IPS-11a (cell line): ENCODE data around the gene CDH15.
"Not testable (repeated sequence)": the region's sequence is repeated elsewhere in the genome, so short reads cannot be mapped to it uniquely, and the experiment has no call there.

Experiments used
- H3K4me3 ChIP-seq: one replicate; pipeline ENCODE4 v1.5.1; 2013; ENCODE audit warnings: low read depth, low read length, control low read depth

Gene CDH15

GRCh38 chr16:89155184-89155679 lies 16.3 kb upstream of the CDH15 start:
- no peak overlapping the region for H3K4me3 ChIP-seq

GRCh38 chr16:89155851-89156739 lies 15.5 kb upstream of the CDH15 start:
- H3K4me3 ChIP-seq = no peak overlapping the region

GRCh38 chr16:89156740-89157645 lies 14.6 kb upstream of the CDH15 start:
- H3K4me3 ChIP-seq = no peak overlapping the region

DNA sequence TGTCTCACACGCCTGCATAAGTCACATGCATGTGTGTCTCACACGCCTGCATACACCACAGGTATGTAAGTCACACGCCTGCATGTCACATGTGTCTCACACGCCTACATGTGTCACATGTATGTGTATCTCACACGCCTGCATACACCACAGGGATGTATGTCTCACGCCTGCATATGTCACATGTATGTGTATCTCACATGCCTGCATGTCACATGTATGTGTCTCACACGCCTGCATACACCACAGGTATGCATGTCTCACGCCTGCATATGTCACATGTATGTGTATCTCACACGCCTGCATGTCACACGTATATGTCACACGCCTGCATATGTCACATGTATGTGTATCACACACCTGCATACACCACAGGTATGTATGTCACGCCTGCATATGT lies 13.8 kb upstream of the CDH15 start:
- no peak overlapping the region for H3K4me3 ChIP-seq

DNA sequence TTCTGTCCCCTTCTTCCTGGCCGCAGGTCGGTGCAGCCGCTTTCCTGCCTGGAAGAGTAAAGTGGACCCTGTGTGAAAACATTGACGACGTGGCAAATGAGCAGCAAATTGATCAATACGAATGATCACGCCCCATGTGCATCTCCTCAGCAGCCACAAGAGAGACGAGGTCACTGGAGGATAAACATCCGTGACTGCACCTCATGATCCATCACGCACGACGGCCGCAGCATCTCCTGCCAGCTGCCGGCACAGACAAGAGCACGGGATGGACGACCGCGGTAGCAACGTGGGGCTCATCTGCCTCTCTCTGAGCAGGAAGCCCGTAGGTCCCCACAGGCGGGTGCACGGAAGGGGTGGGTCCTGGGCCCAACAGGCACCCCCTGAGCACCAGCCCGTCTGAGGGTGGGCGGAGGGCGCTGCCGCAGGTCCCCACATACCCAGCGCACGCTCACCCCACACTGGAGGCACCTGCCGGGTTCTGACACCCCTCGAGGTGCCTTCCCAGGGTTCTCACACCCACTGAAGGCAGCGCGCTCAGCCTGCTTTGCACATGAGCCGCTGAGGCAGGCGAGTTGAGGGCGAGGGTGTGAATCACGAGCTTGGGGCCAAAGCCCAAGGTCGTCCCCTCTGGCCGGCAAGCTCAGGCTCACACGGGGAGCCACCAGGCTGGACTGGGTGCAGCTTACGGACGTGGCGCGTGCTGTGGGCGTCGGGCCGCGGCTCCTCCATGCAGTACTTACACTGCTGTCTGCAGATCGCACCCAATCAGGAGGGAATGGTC lies 12.3 kb upstream of the CDH15 start:
- H3K4me3 ChIP-seq = no peak overlapping the region

GRCh38 chr16:89159850-89160354 lies 11.6 kb upstream of the CDH15 start:
- H3K4me3 ChIP-seq = no peak overlapping the region

DNA sequence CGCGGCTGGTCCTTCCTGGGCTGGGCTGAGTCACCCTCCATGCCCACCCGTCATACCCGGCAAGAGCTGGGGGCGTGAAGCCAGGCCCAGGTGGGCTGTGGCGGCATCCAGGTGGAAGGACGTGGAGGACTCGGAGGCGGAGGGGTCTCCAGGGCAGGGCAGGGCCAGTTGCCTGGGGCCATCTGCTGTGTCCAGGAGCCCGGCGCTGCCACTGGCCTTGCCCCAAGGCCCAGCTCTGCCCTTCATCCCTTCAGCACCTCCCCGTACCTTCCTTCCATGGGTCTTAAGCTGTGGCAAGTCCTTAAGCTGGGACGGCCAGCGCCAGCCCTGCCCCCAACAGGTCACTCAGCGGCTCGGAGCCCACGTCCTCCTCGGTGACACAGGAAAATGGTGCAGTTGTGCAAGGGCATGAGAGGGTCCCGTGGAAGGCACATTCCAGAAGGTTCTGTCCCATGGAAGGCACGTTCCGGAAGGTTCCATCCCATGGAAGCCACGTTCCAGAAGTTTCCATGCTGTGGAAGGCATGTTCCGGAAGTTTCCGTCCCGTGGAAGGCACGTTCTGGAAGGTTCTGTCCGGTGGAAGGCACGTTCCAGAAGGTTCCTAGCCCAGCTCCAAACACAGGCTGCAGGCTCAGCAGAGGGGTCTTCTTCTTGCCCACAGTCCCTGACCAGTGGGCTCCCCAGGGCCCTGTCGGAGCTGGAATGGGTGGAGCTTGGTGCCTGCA lies 10.4 kb upstream of the CDH15 start:
- no peak overlapping the region for H3K4me3 ChIP-seq

DNA sequence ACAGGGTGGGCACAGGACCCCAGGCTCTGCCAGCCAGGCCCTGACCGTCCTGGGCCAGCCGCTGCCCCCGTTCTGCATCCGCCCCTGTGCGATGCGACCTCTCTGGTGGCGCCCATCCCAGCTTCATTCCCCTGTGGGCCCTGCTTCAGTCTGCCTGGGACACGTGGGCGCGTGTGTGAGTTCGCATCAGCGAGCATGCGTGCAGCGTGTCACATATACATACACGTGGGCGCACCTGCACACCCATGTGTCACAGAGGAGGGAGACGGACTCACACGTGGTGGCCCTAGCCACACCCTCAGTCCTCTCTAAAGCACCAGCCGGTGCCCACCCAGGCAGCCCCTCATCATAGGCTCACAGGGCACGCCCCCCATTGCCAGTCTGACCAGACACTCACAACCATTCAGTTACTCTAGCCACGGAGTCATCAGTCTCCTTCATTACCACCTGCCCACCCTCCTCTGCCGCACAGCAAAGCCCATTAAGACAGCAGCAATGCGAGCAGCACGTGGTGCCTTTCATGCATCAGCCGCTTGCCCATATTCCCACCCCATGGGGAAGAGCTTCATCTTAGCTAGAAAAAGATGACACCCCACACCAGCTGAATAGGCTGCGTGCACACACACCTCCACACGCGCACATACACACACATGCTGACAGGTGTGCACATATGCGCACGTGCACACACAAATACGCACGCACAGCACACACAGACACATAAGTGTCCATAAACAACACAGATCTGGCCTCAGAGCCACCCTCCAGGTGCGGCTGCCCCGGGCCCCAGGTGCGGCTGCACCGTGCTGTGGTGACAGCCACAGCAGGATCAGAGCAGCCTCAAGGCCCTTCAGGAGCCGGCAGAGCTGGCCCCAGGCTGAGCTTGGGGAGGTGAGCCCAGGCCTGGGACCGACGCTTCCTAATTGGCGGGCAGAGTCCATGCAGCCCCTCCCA lies 9.5 kb upstream of the CDH15 start:
- H3K4me3 ChIP-seq = no peak overlapping the region

DNA sequence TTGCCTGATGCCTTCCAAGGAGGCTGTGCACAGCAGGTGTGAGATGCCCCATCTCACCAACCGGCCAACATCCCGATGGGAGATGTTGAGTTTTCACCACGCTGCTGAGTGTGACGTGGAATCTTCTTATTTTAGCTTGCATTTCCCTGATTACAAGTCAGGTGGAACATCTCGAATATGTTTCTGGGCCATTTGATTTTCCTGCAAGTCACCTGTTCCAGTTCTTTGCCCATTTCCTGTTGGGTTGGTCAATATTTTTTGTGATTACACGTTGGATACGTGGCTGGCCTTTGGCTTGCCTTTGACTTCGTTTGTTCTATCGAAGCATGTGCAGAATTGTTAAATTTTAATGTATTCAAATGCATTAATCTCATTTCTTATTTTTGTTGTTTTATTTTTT lies 8.3 kb upstream of the CDH15 start:
- H3K4me3 ChIP-seq = no peak overlapping the region

- no peak overlapping the region for H3K4me3 ChIP-seq
Observed at GRCh38 chr16:89164436-89164835, 7.1 kb upstream of the CDH15 start.

- H3K4me3 ChIP-seq = no peak overlapping the region
Observed at GRCh38 chr16:89164847-89165680, 6.5 kb upstream of the CDH15 start.

- not testable (repeated sequence) for H3K4me3 ChIP-seq
Observed at GRCh38 chr16:89165681-89165979, 5.9 kb upstream of the CDH15 start.

DNA sequence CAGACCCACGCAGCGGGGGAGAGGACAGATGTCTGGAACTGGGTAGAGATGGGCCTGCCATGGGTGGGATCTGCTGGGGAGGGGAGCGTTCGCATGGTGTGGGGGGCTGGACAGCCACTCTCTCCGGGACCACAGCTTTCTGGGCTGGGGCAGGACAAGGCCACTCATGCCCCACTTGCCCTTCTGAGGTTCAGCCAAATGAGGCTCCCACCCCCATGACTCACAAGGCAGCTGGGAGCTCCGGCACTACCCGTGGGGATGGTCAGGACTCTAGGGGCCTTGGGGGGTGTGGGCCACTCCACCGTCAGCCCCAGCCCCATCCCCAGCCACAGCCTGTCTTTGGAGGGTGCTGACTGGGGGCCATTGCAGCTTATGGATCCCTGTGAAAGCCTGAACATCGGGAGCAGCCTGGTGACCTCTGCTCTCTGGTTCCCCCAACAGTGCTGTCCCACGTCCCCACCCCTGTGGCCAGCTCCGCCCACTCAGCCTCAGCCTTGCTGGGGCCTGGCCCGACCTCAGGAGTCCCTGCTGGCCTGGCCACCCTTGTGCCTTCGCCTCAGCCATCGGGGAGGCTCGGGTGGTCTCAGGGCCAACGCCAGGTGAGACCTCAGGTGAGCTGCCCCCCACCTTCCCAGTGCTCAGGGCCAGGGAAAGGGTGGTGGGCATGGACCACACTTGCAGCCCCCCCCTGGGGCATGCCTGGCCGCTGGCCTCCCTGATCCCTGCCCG lies 4.7 kb upstream of the CDH15 start:
- no peak overlapping the region for H3K4me3 ChIP-seq

GRCh38 chr16:89167425-89167941 lies 4.1 kb upstream of the CDH15 start:
- H3K4me3 ChIP-seq = no peak overlapping the region

DNA sequence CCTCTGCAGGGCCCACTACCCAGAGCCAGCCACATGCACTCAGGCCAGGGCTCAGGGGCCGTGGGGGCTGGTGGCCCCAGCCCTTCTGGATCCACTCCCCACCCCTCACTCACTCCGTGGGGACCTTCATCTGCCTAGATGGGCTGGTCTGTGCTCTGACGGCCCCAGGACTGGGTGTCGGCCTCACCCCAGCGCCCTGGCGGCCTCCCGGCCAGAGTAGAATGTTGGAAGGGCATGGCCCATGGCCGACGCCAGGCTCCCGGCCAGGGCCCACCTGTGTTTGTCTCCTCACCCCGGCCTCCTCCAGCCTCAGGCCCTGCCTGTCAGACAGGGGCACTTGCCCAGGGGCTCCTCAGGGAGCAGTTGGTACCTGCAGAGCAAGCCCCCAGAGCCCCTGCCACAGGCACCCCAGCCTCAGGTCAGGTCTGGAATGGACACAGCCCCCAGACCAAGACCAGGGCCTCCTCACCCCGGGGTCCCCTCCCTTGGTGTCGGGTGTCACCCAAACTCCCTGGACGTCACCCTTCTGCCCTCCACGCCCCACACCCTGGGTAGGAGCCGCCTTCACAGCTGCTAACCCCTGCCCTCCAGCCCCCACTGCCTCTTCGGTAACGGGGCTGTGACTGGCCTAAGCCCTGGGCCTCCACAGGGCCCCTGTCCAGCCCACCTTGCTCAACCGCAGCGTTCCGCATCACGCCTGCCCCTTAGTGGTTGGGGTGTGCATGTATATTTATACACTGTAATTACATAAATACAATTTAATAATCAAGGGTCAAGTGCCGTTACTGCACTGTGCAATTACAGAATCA lies 3.0 kb upstream of the CDH15 start:
- no peak overlapping the region for H3K4me3 ChIP-seq

DNA sequence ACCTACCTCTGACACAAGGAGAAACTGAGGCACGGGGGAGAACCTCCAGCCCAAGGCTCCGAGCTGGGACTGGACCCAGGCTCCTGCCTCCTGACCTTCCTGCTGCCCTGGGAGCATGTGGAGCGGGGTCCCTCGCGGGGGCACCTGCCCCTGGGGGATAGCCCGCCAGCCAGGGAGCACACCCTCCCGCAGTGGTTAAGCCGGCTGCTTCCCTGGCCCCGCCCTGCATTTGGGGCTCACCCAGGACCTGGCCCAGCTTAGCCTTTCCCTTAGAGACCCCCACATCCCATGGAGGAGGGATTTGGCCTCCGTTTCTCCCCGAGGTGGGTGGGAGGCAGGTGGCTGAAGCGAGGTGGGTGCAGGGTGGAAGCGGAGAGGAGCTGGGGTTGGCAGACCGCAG lies 1.8 kb upstream of the CDH15 start:
- no peak overlapping the region for H3K4me3 ChIP-seq
